Fibroblast of peridontal ligament (primary cell): ENCODE data around the gene PIK3IP1.

Experiments used
- DNase-seq: peaks from one replicate; pipeline ENCODE4 v3.0.0-alpha.2; 2010; ENCODE audit errors: extremely low read depth

Gene PIK3IP1

DNA sequence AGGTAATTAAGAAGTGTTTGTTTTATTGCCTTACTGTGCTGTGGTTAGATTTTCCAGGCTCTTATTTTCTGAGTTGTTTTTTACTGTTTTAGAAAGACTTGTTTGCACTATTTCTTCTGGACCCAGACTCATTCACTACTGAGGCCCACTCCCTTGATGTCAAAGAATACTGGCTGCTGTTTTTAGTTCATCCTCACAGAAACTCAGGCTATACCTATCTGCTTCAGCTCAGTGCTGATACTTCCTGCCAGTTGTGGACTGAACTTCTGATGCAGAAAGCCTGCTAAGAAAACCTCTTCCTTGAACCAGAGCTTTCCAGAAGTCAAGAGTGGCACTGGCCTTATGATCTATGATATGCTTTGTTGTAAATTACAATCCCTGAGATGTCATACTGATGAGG lies 15.9 kb upstream of the PIK3IP1 start:
- no peak for DNase-seq

- DNase-seq = no peak
These were observed 12.9 kb upstream of the PIK3IP1 start for GRCh38 chr22:31305194-31305593.

DNA sequence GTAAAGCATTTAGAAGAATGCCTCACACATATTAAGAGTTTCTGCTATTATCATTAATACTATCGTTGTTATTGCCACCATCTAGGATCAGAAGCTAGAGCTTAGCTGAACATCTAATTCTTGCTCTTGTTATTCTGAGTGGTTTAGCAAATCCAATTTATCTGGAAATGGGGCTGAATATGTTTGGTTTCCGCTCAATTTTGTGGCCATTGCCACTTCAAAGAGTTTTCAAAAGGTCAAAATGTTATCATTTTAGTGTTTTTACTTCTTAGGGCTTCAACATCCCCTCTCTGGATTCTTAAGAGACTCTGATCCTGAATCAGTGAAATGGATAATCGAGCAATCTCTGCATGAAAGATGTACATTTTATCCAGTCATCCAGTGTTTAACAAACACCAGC lies 10.2 kb upstream of the PIK3IP1 start:
- no peak for DNase-seq

DNA sequence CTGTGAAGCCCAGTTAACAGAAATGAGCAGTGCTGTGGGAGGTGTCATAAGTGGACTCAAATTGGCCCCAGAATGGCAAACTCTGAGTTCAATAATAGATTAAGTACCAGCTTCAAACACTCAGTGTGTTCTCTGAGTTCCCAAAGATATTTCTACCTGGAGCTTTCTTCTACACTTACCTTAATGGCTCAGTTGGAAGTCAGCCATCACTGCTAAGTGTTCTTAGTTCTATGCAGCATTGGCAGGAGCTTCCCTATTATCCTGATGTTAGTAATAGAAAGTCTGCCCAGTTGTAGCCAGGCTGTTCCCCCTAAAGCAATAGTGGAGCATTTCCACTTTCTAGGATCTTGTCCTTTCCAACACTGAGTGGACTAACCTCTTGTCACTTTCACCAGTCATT lies 9.7 kb upstream of the PIK3IP1 start:
- DNase-seq = no peak

DNA sequence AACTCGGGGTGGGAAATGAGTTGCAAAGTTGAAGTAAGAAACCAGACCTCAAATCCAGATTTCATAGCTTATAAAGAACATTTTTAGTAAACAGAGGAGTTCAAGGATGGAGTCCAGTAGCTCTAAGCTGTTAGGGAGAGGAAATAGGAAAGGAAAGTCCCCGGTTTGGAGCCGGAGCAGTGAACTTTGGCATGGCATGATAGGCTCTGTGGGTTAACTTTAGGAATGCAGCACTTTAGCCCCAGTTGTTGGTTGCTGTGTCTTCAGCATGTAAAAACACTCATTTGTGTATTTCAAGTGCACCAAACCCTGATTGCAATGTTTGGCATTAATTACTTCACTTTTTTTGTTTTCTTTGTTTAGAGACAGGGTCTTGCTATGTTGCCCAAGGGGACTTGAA lies 8.6 kb upstream of the PIK3IP1 start:
- no peak for DNase-seq

DNA sequence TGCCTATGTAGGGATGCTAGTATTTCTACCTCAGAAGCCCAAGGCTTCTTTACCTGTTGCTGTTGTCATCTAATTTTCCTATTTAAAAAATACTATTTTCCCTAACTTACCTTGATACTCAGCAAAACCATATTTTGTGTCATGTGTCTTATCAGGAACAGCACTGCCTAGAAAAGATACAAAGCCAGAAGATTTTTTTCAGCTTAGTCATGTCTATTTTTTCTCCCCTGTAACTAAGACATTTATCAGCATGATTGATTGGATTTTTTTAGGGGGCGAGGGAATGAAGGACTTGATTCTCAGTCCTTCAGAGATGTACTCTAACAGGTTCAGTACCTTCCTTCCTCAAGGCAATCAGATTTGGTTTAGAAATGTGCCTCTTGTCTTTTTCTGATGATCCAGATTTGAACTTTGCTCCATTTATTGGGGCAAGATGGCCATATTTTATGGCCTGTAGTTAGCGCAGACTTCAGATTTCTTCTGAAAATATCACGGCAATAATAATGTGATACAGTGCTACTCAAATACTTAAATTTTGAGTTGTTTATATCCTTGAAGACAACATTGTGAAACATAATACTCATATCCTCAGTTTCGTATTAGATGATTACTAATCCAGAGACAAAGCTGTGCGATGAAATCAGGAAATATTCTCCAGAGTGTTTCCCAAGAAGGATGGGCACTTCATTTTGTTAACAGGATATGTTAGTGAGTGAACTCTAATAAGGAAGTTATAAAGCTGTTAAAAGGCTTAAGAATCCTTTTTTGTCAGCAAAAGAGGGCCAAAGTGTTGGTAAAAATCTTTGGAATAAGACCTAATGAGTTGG lies 3.8 kb upstream of the PIK3IP1 start:
- DNase-seq = peak; percentile 31

DNA sequence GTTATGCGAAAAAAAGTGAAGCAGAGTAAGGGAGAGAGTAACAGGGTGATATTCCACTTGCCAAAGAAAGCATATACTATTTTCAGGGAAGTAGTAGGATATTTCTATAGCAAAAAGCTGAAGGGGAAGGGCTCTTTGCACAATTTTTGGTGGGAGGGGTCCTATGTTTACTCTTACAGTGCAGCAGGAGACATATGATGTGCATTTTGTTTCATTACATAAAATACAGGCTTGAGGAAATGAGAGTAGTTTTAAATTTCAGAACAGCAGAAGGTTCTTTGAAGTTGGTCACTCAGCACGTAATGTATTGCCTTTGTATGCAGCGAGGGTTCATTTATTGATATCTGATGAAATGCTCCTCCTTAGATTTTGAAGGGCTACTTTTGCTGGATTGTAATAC lies 3.1 kb upstream of the PIK3IP1 start:
- DNase-seq = no peak

DNA sequence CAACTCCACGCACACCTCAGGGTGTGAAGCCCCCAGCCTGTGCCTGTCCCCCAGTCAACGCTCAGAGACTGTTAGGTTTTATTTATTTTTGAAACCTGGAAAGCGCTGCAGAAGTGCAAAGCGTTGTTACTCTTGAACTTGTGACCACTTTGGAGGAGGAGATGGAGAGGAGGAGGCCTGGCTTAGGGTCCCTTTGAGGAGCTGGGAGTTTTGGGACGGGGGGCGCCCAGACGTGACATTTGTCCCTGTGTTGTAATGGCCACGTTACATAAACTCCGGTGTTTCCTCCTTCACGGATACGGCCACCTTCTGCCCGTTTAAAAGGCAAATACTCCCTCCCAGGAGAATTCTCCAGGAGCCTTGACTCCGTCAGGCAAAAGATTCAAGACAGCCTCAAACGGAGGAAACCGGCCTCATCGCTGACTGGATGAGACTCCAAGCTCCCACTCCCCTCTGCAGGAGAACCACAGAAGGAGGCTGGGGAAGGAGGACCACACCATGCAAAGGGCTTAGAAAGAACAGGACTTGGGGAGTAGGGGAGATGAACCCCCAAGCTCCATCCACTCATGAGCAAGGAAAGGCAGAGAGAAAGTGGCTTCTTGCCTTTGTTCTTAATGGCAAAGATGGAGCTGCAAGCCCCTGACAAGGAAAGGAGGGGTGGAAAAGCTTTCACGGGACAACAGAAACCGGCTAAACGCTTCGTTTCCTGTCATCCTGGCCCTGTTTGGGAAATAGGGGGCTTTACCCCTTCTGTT lies 630 bp downstream of the PIK3IP1 start:
- DNase-seq = peak; percentile 27

DNA sequence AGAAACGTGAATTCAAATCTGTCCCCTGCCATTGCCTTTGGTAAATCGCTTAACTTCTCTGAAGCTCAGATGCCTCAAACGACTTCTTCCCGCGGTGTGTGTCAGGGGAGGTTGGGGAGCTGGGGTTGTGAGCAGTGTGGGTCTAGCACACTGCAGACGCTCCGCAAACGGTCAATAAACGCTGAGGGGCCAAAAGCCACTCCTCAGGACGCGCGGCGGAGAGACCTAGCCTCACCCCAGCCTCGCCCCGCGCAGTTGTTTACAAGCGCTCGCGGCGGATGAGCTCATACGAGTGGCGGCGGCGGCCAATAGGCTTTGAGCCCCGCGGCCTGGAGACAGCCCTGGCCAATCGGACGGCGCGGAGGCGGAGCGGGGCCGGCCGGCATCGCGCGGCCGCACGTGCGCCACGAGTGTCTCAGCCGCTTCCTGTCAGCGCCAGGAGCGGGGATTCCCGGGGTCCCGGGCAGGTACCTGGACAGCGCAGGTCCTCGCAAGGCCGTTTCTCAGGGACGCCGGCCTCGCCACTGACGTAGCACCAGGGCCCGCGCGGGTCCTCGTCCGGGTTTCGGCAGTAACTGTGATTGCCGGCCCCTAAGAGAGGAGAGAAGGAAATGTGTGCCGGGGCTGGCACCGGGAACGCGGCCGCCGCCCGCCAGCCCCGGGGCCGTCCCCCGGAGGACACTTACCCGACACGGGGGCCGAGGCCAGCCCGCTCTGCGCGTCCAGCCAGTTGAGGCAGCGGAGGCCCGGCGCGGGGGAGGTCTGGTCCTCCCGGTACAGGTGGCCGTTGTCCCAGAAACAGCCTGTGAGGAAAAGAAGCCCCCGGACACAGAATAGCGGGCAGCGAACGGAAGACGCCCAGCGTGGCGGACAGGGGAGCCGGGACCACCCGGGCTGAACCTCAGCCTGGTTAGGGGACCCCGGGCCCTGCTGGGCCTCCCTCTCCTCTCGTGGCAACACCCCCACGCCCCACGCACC lies 1.5 kb downstream of the PIK3IP1 start:
- DNase-seq = peak; percentile 77

DNA sequence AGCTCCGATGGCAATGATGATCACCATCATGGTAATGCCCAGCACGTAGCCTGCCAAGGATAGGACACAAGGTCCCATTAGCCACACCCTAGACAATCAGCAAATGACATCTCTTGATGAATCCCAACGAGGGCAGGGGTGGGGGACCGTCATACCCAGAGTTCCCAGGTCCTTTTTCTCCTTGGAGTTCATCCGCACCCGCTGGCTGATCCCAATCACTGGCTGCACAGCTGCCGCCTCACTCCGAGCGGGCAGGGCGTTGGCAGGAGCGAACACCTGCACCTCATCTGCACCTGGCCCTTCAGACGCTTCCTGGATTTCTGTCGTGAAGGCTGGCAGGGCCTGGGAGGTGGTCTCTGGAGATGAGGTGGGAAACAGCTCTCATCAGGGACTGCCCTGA lies 2.9 kb downstream of the PIK3IP1 start:
- no peak for DNase-seq

- DNase-seq = no peak
These were observed 3.6 kb downstream of the PIK3IP1 start for GRCh38 chr22:31288496-31289240.

DNA sequence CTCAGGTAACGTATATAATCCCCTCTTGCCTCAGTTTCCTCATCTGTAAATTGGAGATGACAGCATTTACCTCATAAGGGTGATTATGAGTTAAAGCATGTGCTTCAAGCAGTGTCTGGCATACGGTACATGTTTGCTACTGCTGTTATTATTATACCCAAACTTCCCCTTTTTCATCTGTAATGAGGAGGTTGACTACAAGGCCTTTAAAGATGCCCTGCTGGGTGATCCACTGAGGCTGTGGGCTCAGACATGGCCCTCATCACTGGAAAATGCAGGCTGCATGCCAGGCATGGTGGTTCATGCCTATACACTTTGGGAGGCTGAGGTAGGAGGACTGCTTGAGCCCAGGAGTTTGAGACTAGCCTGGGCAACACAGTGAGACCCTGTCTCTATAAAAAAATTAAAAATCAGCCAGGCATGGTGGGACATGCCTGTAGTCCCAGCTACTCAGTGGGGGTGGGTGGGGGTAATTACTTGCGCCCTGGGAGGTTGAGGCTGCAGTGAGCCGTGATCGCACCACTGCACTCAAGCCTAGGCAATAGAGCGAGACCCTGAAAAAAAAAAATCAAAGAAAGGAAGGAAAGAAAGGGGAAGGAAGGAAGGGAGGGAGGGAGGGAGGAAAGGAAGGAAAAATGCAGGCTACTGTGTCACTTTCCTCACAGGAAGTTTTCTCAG lies 4.3 kb downstream of the PIK3IP1 start:
- no peak for DNase-seq

DNA sequence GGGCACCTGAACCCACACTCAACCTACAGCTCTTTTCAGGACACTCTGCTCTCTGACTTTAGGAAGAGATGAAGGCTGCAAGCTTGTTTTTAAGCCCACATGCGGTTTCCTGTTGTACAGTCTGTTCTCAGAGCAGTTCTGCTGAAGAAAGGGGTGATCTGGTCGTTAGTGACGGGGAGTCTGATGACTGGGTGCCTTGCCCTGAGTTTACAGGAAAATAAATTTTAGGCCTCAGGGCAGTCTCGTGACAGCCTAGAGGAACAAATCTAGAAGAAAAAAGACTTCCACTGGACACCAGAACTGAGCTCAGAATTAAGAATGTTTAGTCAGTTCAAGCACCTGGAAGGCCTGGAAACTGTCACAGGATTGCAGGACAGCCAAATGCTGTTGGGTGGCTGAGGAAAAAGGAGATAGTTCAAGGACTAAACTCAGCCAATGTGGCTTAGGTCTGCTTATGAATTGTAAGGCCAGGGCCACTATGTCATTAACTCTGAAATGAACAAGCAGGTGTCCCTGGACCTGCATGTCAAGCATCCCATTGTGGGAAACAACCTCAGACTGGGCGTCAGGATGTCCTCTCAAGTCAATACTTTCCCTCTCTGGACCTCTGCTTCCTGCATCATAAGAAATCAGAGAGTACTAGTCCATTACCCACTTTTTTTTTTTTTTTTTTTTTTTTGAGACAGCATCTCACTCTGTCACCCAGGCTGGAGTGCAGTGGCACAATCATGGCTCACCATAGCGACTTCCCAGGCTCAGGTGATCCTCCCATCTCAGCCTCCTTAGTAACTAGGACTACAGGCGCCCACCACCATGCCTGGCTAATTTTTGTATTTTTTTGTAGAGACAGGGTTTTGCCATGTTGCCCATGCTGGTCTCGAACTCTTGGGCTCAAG lies 5.7 kb downstream of the PIK3IP1 start:
- DNase-seq = no peak

GRCh38 chr22:31284281-31285155 lies 7.8 kb downstream of the PIK3IP1 start:
- no peak for DNase-seq

GRCh38 chr22:31282748-31283468 lies 9.4 kb downstream of the PIK3IP1 start:
- no peak for DNase-seq

DNA sequence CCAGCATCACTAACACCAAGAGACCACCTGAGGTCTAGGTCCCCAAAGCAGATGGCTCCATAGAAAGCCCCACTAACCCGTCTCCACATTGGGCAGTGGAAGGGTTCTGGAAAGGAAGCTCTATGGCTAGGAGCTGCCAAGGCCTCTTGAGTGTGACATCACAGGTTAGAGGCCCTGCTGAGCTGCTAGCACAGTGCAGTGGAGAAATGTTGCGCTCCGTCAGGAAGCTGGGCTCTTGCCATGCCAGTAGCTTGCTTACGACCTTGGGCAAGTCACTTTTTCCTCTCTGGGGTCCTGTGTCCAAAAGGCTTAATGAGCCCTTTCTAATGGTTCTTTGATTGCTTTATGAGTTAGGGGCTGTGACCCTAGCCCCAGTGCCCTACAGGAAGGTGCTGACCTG lies 10.6 kb downstream of the PIK3IP1 start:
- no peak for DNase-seq

DNA sequence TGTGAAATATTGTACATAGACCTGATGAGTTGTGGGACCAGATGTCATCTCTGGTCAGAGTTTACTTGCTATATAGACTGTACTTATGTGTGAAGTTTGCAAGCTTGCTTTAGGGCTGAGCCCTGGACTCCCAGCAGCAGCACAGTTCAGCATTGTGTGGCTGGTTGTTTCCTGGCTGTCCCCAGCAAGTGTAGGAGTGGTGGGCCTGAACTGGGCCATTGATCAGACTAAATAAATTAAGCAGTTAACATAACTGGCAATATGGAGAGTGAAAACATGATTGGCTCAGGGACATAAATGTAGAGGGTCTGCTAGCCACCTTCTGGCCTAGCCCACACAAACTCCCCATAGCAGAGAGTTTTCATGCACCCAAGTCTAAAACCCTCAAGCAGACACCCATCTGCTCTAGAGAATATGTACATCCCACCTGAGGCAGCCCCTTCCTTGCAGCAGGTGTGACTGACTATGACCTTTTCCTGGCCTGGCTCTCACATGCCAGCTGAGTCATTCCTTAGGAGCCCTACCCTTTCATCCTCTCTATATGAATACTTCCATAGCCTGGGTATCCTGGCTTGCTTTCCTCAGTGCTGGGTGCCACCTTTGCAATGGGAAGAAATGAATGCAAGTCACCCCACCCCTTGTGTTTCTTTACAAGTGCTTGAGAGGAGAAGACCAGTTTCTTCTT lies 12.3 kb downstream of the PIK3IP1 start:
- DNase-seq = no peak

DNA sequence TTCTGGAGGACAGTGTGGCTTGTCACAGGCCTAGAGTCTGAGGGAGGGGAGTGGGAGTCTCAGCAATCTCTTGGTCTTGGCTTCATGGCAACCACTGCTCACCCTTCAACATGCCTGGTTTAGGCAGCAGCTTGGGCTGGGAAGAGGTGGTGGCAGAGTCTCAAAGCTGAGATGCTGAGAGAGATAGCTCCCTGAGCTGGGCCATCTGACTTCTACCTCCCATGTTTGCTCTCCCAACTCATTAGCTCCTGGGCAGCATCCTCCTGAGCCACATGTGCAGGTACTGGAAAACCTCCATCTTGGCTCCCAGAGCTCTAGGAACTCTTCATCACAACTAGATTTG lies 13.0 kb downstream of the PIK3IP1 start:
- no peak for DNase-seq
